HG03139 (cell line): ENCODE measurements around the gene STK24.

Source experiments
- ATAC-seq: cut with Tn5 transposase; IDR thresholded peaks from one replicate; pipeline ENCODE4 v1.9.1; 2021; ENCODE audit not compliant: unreplicated experiment

The STK24 gene

DNA sequence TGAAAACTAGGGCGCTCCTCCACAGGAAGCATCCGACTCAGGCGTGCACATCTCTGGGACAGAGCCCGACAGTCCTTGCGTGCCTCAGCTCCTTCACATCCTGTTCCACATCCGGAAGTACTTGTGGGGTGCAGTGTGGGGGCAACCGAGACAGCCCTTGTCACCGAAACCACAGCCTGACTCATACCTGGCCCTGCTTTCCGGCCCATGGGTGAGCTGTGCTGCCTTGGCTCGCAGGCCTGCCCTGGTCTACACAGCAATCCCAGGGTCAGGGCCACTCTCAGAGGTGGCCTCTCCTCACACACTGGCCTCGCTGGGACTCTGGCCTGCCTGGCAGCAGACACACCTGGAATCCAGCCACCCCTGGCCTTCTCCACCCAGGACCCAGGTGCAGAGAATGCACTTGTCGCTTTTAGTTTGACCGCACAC lies 100.4 kb downstream of the STK24 start:
- ATAC-seq: peak; percentile 96

DNA sequence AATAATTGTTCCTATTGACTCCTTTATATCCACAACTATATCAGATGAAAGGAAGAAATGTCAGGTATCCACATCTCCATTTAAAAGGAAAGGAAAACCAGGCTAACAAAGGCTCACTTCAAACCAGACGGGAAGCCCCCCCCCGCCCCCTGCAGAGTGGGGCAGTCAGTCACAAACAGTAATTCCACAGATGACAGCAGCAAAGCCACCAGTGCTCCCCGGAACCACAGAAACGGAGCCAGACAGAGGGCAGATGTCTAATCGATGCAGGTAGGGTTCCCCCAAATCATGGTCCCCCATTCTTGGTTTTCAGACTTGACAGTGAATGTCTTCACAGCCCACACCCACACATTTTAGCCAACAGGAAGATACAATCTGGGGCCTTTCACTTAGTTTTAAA lies 100.8 kb downstream of the STK24 start:
- ATAC-seq: peak; percentile 31

DNA sequence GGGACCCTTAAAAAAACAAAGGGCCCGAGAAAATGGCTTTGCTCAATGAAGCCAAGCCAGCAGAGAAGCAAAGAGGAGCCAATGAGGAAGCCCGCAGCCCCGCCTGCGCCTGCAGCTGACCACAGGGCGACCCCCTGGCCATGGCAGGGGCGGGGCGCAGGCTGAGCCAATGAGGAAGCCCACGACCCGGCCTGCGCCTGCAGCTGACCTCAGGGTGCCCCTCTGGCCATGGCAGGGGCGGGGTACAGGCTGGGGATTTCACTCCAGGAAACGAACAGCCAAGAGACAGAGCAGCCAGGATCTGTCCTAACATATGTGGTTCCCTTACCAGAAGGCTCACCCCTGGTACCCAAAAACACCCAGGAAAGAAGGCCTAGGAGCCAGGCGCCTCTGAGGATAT lies 101.4 kb downstream of the STK24 start:
- no peak for ATAC-seq

DNA sequence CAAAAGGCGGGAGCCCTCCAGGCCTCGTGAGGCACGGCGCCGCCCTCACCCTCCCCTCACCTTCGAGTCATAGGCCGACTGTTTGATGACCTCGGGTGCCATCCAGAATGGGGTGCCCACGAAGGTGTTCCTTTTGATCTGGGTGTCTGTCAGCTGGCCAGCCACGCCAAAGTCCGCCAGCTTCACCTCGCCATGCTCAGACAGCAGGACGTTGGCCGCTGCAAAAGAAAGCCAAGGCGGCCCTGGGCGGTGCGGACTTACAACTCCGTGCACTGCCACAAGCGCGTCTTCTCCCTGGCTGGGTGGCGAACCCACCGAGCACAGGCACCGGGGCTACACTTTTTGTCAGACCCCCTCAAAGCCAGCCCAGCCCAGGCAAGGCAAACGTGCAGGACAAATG lies 102.1 kb downstream of the STK24 start:
- no peak for ATAC-seq

- no peak for ATAC-seq
Observed at GRCh38 chr13:98474292-98474691, 102.6 kb downstream of the STK24 start.

DNA sequence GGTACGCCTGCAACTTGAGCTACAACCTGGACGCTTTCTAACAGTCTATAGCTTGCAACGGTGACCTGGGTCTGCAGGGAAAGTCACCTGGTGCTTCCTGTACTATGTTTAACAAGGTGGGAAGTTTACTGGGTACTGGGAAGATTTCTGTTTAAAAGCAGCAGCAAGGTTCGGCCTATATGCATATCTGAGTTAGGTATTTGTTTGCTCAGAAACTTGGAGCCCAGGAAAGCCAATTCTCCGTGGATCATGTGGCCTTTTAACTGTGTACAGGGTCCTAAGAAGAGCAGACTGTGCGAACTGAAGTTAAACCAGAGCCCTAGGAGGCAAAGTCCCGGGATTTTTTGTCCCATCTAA lies 103.1 kb downstream of the STK24 start:
- no peak for ATAC-seq

DNA sequence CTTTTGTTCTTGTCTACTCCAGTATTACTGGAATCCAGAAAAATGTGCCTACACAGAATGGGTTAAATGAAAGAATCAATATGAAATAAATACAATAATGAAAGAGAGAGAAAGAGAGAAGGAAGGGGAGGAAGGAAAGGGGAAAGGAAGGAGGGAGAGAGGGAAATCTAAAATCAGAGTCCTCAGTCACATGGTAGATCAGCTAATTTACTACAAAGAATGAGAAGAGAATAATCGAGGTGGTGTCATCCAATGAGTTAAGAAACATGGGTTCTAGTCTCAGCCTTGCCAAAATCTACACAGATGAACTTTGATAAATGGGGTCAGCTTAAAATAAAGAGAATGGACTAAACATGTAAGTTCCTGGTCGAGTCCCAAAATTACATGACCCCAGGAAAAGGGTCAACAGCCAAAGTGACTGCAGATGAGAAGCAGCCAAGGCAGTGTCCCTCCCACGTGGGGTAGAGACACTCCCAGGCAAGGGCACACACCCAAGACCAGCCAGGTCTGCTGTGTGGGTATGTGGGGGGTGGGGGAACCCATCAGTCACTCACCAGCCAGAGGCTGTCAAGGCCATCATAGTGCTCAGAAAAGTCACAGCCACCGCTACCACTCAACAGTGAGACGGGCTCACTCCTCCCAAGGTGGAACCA lies 103.6 kb downstream of the STK24 start:
- no peak for ATAC-seq

GRCh38 chr13:98471934-98472333 lies 105.0 kb downstream of the STK24 start:
- ATAC-seq: no peak

DNA sequence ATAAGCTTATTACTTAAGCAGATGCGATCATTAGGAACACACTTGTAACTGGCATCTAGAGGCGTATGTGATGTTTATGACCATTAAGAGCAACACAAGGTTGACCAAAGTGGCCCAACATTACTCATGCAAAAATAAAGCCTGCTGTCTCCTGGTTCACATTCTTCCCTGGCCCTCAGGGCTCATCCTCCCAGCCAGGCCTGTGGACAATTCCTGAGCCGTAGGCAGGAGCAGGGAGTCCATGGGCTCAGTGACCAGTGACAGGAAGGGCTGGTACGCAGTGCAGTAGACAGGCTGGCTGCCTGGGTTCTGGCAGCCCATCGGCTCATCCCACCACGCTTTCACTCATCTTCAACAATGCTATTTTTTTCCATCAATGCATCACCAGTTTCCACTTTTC lies 106.0 kb downstream of the STK24 start:
- no peak for ATAC-seq

- ATAC-seq: no peak
Observed at GRCh38 chr13:98468929-98469328, 108.0 kb downstream of the STK24 start.

- ATAC-seq: no peak
Observed at GRCh38 chr13:98468361-98468760, 108.5 kb downstream of the STK24 start.

- no peak for ATAC-seq
Observed at GRCh38 chr13:98467263-98467985, 109.5 kb downstream of the STK24 start.

DNA sequence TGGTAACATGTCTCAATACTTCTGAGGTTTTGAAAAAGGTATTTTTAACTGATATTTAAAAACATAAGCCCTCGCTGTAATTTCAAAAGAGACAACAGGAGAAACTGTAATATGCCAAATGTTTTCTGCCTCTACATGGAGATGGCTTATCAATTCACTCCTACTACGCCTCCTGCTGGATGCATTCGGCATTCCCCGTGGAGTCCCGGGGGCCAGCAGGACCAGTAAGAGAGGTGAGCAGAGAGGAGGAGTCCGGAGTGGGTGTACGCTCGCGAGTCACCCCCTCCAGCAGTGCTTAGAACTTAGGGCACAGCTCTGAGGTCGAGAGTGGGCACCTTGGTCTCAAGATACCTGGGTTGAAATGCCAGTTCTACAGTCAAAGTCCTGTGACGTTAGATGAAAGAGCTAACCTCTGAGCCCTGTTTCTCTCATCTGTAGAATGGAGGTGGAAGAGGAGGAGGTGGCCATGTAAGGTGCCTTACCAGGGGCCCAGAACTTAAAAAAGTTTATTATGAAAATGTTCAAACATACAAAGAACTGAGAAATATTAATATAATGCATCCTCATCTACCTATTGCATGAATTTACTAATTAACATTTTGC lies 110.2 kb downstream of the STK24 start:
- no peak for ATAC-seq

- no peak for ATAC-seq
Observed at GRCh38 chr13:98462946-98463345, 114.0 kb downstream of the STK24 start.

DNA sequence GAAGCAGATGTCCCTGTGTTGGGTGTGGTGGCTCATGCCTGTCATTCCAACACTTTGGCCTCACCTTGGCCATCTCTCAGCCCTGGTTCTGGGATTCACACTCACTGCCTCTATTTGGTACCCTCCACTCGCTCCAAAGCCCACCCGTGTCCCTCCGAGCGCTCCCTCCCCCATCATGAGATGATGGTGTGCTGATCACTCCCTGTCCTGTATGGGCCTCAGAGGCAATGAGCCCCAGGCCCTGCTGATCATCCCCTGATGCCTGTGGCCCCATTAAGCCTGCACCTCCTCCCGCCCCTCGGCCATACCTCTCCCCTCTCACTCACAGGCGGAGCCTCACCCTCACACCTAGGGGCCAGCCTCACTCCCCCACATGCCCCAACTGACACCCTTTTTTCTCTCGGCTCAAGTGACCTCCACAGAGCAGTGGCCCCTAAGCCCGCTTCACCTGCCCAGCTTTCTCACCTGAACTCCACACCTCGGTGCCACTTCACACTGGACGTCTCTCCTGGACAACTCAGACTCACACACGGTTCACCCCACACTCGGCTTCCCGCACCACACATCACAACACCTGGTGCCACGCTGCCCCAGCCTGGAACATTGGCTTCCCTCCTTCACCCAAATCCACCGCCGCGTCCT lies 114.5 kb downstream of the STK24 start:
- no peak for ATAC-seq

DNA sequence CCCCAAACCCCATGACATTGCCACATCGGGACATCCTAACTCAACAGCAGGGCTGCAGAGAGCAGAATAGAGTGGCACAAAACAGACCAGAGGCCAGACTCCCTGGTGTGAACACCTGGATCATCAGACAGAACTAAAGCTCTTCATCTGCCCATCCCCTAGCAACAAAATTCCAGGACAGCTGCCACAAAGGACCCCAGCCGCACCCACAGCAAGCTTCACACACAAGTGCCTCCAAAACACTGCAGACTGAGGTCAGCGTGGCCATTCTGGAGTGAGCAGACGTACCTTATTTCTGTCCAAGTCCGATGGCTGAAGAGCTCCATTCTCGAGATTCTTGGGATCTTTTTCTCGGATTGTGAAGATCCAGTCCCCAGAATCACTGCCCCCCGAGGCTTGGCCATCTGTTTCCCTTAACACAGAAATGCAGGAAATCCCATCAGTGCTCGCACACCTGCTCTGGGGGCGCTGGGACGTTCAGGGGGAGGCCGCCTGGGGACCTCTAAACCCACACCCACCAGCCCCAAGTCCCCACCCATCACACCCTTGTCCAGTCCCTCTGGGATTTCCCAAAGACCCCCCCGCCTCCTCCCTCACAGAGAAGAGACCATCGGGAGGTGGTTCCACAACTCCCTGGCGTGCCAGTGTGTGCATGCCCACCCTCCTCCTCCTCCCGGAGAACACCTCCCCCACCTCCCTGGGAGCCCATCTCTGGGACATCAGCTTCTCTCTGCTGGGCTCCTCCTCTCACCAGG lies 115.2 kb downstream of the STK24 start:
- ATAC-seq: no peak

DNA sequence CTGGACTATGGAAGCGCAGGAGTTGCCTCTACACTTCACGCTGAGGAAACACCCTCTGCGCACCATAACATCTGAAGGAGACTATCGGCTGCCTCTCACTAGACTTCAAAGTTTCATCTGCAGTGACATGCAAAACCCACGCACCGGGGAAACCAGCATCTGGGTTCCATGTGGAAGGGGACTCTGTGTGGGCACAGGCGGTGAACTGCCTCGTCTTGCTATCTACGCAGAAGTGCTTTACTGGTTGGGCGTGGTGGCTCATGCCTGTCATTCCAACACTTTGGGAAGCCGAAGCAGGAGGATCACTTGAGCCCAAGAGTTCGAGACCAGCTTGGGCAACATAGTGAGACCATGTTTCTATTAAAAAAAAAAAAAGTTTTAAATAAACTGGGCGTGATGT lies 116.4 kb downstream of the STK24 start:
- ATAC-seq: no peak

DNA sequence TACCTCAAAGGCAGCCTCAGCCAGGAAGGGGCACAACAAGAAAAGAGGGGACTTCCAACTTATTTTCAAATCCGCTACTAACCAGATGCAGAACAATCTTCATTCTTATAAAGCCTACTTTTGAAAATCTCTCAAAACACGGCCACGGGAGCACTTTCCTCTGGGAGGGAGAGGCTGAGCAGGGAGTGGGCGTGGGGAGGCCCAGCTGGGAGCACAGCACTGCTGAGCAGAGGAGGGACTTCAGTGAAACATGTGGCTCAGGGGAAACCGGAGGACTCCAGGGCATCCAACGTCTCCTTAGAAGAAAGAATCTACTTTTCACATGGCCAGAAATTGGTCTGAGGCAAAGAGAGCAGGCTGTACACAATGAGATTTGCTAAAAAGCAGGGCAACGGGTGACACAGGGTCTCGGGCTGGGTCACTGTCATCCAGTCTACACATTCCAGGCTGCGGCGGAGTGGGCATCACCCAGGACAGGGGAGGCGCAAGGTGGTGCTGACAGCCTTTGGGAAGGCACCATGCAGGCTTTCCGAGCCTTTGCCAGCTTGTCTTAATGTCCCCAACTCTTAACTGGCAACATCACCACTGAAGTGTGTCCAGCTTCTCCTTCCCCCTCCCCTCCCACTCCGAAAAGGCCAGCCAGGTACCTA lies 117.1 kb downstream of the STK24 start:
- ATAC-seq: no peak

DNA sequence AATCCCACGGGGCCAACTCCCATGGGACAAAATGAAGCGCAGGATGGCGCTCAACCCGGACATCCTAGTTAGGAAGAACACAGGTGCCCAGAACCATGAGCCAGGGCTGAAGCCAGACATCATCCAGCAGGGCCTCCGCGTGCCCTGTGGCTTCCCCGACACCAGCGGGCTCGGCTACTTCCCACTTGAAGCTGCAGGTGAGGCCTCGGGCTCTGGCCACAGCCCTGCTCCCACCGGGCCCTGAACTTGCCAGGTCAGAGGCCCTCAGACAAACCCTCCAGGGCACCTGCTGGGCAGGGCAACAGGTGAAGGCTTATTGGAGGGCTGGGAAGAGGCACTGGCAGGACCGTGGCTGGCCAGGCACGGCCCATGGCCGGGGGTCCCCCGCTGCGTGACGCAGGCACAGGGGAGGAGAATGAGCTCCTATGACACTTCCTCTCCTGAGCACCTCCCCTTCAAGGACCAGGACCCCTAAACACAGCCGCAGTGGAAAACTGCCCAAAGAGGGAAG lies 117.7 kb downstream of the STK24 start:
- ATAC-seq: no peak

DNA sequence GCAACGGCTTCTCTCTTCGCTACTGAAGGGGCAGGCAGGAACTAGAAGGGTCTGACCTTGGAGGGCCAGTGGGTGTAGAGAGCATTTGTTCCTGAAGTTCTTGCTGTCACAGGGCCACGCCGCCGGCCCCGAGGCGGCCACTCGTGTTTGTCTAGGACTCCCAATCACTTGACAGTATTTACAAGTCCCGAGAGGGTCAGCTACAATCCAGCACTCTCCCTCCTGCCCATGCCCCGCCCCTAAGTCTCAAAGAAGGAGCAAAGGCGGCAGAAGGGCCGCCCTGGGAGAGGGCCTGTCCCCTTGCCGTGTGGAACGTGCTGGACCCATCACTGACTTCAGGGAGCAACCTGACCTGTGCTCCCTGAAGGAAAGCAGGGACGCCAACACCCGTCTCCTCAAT lies 118.5 kb downstream of the STK24 start:
- ATAC-seq: no peak

- no peak for ATAC-seq
Observed at GRCh38 chr13:98457053-98457452, 119.9 kb downstream of the STK24 start.
